GM19455 (cell line): ENCODE results near the gene CKMT1A.
A peak's percentile ranks its signal among the peaks of the same experiment; 100 is the strongest.
"Not testable (repeated sequence)": the region's sequence is repeated elsewhere in the genome, so short reads cannot be mapped to it uniquely, and the experiment has no call there.

Source experiments
- ATAC-seq: cut with Tn5 transposase; IDR thresholded peaks from one replicate; pipeline ENCODE4 v1.9.1; 2021; ENCODE audit not compliant: unreplicated experiment

Gene CKMT1A

DNA sequence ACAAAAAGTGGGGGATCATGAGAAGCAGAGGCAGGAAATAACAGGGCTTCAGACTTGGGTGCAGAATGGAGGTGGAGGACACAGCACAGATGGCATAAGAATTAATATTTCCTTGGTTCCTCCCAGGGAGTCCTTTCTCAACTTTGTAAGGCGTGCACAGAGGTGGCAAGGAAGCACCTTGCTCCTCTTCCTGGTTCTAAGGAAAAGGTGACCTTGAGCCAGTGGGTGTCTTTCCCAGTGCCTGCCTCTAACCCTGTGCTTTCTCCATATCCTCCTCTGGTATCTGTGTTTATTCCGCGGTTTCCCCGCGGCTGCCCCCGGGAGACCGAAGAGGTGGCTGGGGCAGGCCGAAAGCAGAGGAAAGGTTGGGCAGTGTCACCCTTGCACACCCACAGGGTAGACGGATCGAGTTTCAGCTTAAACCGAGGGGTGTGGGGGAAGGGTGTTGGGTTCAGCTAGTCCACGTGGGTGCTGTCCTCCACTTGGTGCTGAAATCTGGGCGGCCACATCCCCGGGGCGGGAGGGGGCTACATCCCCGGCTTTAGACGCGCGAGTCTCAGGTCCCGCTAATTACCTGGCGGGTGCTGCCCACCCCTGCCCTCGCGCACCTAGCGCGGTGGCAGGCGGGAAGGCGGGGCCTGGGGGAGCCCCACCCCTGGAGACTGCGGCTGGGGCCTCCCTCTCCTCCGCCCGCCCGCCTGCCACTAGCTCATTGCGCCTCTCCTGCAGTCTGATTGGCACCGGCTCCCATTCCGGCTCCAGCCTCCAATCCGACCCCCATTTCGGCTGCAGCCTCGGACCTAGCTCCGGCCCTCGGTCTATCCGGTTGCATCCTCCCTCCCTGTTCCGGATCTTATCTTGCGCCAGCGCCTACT, at the start of gene CKMT1A:
Gene CKMT1A, plus strand, starts transcription at position 712 of the 875 bp plus-strand sequence. CDS start 192 bp downstream, outside the sequence.
- ATAC-seq: not testable (repeated sequence)

DNA sequence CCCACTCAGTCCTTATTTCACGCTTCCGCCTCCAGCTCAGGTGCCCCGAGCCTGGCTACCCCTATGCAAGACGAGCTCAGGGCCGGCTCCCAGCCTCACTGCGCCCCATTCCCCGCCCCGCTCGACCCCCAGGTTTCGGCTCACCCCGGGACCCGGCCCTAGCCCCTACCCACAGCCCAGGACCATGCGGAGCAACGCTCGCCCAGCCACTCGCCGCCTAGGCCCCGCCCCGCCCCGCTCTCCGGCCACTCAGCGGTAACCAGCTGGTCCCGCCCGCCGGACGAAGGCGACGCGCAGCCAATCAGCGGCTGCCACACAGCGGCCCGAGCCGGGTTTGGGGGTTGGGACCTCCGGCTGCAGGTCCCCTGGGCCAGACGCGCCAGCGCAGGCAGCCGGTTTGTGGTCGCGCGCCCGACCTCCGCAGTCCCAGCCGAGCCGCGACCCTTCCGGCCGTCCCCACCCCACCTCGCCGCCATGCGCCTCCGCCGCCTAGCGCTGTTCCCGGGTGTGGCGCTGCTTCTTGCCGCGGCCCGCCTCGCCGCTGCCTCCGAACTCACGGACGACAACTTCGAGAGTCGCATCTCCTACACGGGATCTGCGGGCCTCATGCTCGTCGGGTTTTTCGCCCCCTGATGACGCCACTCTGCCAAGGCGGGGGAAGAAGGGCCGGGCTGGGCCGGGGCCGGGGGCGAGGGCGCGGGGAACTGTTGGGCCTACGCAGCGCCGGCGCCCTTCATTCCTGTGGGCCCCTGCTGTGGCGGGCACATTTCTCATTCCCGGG, 44.8 kb upstream of the CKMT1A start, which contains the start of gene CATSPER2:
Gene CATSPER2, minus strand, starts transcription at position 196 of the 781 bp plus-strand sequence. CDS start 783 bp downstream, outside the sequence.
- ATAC-seq: no peak

DNA sequence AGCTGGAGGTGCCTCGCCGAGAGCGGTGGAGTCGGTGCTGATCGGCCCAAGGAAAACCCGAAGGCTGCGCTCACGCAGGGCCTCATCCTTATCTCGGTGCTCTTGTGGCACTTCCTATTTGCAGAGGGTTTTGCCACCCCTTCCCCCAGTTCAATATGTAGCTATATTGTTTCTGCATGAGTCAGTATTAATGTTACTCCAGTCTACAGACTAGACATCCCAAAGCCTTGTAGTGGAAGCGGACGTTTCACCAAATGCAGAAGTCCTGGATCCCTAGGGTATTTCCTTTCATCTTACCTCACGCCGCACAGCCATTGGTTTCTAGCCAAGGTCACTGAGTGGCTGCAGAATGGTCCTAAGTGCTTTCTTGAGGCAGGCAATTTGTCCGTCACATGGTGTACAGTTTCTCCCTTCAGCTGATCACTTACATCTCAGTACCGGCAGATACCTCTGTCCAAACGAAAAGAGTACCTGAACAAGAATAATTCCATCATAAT, 44.2 kb upstream of the CKMT1A start:
- not testable (repeated sequence) for ATAC-seq

DNA sequence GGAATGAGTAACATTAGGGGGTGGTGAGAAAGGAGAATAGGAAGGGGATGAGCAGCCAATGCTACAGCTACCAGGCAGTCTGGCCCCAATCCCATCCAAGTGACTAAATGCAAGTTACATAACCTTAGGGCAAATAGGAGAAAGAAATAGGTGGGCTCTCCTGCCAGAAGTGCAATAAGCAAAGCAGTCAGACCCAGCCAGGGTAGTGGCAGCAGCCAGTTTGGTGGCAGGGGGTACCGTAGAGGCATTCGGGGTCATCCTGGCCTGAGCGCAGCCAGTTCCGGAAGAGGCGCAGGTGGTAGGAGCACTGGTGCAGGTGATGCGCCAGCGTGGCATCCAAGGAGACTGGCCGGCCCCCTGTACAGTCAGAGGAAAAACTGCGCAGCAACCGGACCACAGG, 33.9 kb upstream of the CKMT1A start:
- not testable (repeated sequence) for ATAC-seq

DNA sequence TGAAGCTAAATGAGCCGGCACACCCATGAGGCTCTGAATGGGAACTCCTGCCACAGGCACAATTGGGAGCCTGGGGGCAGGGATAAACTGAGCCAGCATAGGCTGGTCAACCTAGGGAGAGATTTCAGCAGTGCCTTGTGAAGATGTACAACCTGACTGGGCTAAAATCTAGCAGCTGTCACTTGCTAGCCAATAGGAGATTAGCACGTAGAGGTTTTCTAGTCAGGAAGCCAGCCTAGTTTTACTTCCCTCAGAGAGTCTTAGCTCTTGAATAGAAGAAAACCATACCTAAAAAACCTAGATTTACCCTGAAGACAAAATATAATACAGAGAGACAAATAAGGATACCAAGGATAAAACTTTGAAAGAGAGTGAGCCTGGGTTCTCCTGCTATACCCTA, 31.4 kb upstream of the CKMT1A start:
- ATAC-seq: not testable (repeated sequence)

GRCh38 chr15:43663333-43663732, 30.3 kb upstream of the CKMT1A start:
- ATAC-seq: not testable (repeated sequence)

DNA sequence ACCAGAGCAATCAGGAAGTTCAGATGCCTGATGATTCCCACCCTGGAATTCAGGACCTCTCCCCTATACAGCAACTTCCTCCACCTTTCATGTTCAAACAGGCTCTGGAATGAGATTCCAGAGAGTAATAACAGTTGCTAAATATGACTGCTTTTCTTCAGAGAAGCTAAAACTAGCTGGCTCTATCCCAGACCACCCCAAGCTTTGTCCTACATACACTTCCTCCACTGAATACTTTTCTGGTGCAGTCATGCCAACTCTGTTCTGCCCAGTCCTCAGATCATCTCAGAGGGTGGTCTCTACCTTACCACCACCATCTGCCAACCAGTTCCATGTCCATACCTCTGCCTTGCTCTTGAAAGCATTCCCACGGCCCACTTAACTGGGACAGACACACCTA, 27.5 kb upstream of the CKMT1A start:
- not testable (repeated sequence) for ATAC-seq

GRCh38 chr15:43674175-43674574, 19.5 kb upstream of the CKMT1A start:
- ATAC-seq: not testable (repeated sequence)

DNA sequence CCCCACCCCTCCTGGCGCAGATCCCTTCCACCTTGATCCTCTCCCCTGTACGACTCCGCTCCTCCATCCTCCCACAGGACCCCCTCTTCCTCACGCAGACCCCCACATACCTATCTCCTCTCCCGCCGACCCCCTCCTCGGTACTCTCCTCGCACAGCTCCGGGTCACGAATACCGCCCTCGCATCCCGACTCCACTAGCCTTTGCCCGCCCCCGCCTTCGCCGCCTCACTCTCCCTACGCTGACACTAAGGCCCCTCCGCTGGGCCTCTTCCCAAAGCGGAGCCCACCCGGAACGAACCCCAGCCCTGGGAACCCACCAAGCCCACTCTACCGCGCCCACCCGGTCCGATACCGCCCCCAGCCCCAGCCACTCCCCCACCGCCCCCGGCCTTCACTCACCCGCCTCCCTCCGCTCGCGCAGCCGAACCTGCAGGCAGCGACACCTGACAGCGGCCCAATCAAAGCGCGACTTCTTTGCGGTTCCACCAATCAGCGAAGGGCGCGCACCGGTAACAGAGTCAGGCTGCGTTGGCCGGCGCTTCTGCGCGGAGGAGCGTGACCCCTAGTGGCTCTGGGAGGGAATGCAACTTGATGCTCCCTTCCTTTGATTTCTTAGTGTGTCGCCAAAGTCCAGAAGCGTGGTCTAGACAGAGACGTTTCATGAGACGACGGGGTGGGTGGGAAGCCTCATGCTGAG, 3.9 kb upstream of the CKMT1A start:
- ATAC-seq: peak; percentile 98

GRCh38 chr15:43692679-43693078, 980 bp upstream of the CKMT1A start:
- ATAC-seq: not testable (repeated sequence)

- no peak for ATAC-seq
Observed at GRCh38 chr15:43702174-43702573, 8.5 kb downstream of the CKMT1A start.

- no peak for ATAC-seq
Observed at GRCh38 chr15:43702701-43703424, 9.2 kb downstream of the CKMT1A start.

DNA sequence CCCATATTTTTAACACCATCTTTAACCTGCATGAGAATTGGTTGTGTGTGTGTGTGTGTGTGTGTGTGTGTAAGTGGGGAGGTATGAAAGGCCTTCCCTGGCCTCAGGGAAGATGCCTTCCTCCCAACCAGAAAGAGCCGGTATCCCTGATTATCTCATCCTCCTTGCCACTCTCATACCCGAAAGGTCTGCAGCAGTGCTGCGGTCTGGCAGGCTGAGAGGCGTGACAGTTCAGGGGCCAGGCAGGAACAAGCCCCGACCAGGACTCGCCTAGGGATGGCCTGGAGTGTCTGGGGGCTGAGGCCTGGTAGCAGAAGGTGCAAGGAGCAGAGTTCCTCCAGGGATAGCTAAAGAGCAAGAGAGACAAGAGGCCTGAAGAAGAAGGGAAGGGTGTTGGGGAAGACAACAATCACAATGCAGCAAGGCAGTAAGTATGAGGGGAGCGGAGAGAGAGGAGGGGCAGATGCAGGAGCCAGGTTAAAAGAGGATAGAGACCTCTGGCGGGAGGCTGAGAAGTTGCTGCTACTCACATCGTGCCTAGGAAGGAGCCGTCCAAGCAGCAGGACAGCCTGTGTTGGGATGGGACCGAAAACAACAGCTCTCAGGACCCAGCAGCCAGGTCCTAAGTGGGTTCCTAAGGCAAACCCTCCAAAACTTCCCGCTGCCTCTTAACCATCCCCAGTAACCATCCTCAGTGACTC, 16.9 kb downstream of the CKMT1A start:
- ATAC-seq: not testable (repeated sequence)

- ATAC-seq: no peak
Observed at GRCh38 chr15:43723151-43723550, 29.5 kb downstream of the CKMT1A start.

DNA sequence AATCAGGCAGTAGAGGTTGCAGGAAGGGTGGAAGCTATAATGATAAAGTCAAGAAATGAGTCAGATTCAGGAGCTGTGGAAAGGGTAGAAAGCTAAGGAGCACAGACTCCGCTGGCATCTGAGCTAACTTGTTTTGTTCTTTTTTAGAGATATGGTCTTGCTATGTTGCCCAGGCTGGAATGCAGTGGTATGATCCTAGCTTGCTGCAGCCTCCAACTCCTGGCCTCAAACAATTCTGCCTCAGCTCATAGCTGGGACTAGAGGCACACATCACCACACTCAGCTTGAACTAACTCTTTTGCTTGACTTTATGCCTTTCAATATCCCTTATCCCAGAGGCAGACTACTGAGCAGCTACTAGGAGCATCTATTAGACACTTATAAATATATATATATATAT, 32.6 kb downstream of the CKMT1A start:
- not testable (repeated sequence) for ATAC-seq

- not testable (repeated sequence) for ATAC-seq
Observed at GRCh38 chr15:43728053-43728725, 34.5 kb downstream of the CKMT1A start.

DNA sequence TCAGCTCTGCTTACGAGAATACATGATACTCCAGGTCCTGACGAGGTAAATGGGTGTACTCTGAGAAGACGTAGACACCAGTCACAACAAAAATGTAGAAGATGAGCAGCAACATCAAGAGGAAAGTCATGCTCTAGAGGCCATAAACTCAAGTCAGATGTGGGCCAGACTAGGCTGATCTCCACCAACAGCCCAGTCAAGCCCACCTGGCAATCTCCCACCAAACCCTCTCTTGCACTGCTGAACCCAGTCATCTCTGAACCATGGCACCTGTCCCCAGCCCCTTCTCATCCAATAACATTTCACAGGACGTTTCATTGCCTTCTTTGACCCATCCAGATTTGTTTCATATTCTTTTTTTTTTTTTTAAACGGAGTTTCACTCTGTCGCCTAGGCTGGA, 41.8 kb downstream of the CKMT1A start:
- ATAC-seq: peak; percentile 51

DNA sequence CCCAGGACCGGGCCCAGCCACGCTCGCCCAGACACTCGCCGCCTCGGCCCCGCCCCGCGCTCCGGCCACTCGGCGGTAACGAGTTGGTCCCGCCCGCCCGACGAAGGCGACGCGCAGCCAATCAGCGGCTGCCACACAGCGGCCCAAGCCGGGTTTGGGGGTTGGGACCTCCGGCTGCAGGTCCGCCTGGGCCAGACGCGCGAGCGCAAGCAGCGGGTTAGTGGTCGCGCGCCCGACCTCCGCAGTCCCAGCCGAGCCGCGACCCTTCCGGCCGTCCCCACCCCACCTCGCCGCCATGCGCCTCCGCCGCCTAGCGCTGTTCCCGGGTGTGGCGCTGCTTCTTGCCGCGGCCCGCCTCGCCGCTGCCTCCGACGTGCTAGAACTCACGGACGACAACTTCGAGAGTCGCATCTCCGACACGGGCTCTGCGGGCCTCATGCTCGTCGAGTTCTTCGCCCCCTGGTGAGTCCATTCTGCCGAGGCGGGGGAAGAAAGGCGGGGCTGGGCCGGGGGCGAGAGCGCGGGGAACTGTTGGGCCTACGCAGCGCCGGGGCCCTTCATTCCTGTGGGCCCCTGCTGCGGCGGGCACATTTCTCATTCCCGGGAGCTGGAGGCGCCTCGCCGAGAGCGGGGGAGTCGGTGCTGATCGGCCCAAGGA, 52.7 kb downstream of the CKMT1A start, which contains the start of gene PDIA3:
Gene PDIA3, plus strand, starts transcription at position 194 of the 658 bp plus-strand sequence. Its CDS starts 102 bp downstream, at position 296.
- ATAC-seq: peak; percentile 62
